Right kidney (tissue), 1 donor: ENCODE data around the gene FREY1.

Source experiments
- DNase-seq: peaks from one replicate; pipeline ENCODE4 v3.0.0-alpha.2; 2016

FREY1 gene

DNA sequence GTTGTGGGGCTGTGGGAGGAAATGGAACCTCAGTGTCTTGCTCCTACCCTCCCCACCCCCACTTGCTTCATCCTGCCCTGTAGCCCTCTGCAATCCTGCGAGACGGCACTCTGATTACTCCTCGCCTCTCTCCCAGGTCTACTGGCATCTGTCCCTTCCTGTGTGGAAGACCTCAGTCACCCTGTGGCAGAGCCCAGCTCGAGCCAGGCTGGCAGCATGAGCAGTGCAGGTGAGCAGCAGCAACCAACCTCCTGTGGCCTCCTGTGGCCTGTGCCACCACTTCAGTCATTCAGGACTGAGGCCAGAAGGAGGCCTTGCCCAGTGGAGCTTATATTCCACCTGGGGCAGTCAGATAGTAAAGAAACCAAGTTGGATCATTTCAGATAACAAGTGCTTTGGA, 36.4 kb downstream of the FREY1 start:
- no peak for DNase-seq

- no peak for DNase-seq
Measured at GRCh38 chr11:45869551-45869950, 37.5 kb downstream of the FREY1 start.

DNA sequence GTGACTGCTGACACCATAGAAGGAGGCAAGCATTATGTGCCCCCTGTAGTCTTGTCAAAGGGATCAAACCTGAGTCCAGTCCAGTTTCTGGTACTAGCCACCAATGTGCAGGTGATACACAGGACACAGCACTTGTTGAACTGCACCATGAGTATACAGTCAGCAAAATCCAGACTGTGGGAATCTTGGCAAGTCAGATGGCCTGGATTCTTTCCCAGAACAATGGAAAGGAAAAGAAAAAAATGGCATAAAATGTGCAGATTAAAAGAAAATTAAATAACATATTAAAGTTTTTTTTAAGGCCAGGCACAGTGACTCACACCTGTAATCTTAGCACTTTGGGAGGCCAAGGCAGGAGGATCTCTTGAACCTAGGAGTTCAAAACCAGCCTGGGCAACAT, 43.0 kb downstream of the FREY1 start:
- DNase-seq, result no peak

GRCh38 chr11:45860764-45861510, 46.1 kb downstream of the FREY1 start:
- DNase-seq, result no peak

DNA sequence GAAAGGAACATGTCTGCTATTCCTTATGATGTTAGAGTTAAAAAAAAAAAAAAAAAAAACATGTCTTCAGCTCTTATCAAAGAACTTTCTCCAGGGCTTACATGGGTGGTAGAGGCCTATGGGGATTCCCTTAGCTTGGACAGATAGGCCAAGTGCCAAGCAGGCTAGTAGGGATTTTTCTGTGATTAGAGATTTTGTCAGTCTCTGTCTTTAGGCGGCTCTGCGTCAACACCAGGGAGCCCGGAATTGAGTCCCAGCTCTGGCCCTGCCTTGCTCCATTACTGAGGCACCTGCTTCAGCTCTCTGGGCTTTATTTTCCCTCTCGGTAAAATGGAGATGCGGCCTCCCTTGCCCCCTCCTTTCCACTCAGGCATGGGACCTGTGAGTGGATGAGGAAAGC, 46.7 kb downstream of the FREY1 start:
- DNase-seq, result no peak

GRCh38 chr11:45859661-45860140, 47.4 kb downstream of the FREY1 start:
- peak; percentile 35 for DNase-seq

GRCh38 chr11:45858751-45859398, 48.2 kb downstream of the FREY1 start:
- no peak for DNase-seq

DNA sequence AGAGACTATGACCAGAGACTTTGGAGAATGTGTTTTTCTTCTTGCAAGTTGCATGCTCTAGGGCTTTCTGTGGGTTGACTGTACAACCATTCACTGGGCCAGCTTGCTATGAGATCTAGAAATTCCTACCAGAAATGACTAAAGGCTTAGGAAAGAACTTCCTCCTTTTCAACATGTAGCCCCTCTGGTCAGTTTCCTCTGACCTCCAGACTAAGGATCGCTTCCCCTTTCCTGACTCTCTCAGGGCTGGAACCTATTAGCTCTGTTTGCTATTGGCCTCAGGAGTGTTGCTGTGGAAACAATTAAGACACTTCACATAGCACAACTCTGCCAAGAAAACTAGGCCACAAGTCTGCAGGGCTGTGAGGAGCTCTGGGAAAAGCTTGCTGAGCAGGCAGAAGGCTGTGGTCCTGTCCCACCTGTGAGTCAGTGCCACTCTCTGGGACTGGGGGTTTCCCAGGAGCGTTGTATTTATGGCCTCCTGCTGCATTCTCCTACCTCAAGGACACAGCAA, 49.1 kb downstream of the FREY1 start:
- DNase-seq, result no peak
